WTC11 (cell line): ENCODE results near the gene CRACR2B. TPM values are rescaled to one million over a fixed set of nuclear protein-coding genes. Genes with fewer than 3 reads are reported as not detected.

Source experiments
- CBFB ChIP-seq: sonication (generic); formaldehyde crosslinking; IDR thresholded peaks from 2 replicates; pipeline ENCODE4 v1.8.1; 2022; ENCODE audit warnings: mild to moderate bottlenecking, low read depth, missing genetic modification reagents
- CREB1 ChIP-seq: sonication (generic); formaldehyde crosslinking; IDR thresholded peaks from 2 replicates; pipeline ENCODE4 v1.8.0; 2023; ENCODE audit warnings: mild to moderate bottlenecking, missing genetic modification reagents
- CREM ChIP-seq: sonication (generic); formaldehyde crosslinking; IDR thresholded peaks from 2 replicates; pipeline ENCODE4 v1.8.1; 2022; ENCODE audit warnings: mild to moderate bottlenecking, missing genetic modification reagents, moderate library complexity
- ELF4 ChIP-seq: sonication (generic); formaldehyde crosslinking; IDR thresholded peaks from 2 replicates; pipeline ENCODE4 v1.8.1; 2022; ENCODE audit warnings: low read depth, mild to moderate bottlenecking, moderate library complexity, missing genetic modification reagents
- ETV6 ChIP-seq: sonication (generic); formaldehyde crosslinking; IDR thresholded peaks from 2 replicates; pipeline ENCODE4 v1.8.1; 2022; ENCODE audit warnings: mild to moderate bottlenecking, missing genetic modification reagents
- FOXP1 ChIP-seq: sonication (generic); formaldehyde crosslinking; IDR thresholded peaks from 2 replicates; pipeline ENCODE4 v1.8.0; 2022; ENCODE audit warnings: missing genetic modification reagents, mild to moderate bottlenecking, moderate library complexity, borderline replicate concordance
- GABPB1 ChIP-seq: sonication (generic); formaldehyde crosslinking; IDR thresholded peaks from 2 replicates; pipeline ENCODE4 v1.8.1; 2023; ENCODE audit warnings: mild to moderate bottlenecking, missing genetic modification reagents
- GTF2I ChIP-seq: fragments of 250-450 bp; sonication (Bioruptor Pico); conservative IDR thresholded peaks from 2 replicates; pipeline ENCODE4 v1.4.0; 2021; ENCODE audit warnings: mild to moderate bottlenecking
- HMGA2 ChIP-seq: fragments of 250-450 bp; sonication (Bioruptor Pico); IDR thresholded peaks from 2 replicates; pipeline ENCODE4 v1.4.0; 2021; ENCODE audit warnings: mild to moderate bottlenecking, moderate library complexity
- IRF2 ChIP-seq: sonication (generic); formaldehyde crosslinking; IDR thresholded peaks from 2 replicates; pipeline ENCODE4 v1.8.0; 2022; ENCODE audit warnings: low read depth, missing genetic modification reagents, borderline replicate concordance
- NFATC4 ChIP-seq: fragments of 250-450 bp; sonication (Bioruptor Pico); IDR thresholded peaks from 2 replicates; pipeline ENCODE4 v1.9.0; 2021; ENCODE audit warnings: mild to moderate bottlenecking
- NFYB ChIP-seq: sonication (generic); formaldehyde crosslinking; conservative IDR thresholded peaks from 2 replicates; pipeline ENCODE4 v1.8.0; 2022; ENCODE audit warnings: low read depth, missing genetic modification reagents
- PRRX2 ChIP-seq: fragments of 250-450 bp; sonication (Bioruptor Pico); IDR thresholded peaks from 2 replicates; pipeline ENCODE4 v1.8.0; 2021; ENCODE audit warnings: mild to moderate bottlenecking
- SMAD3 ChIP-seq: sonication (generic); formaldehyde crosslinking; IDR thresholded peaks from 2 replicates; pipeline ENCODE4 v1.8.0; 2022; ENCODE audit warnings: missing genetic modification reagents, mild to moderate bottlenecking, borderline replicate concordance
- SOX15 ChIP-seq: fragments of 250-450 bp; sonication (Bioruptor Pico); IDR thresholded peaks from 2 replicates; pipeline ENCODE4 v1.9.0; 2021; ENCODE audit warnings: mild to moderate bottlenecking
- TCF7 ChIP-seq: sonication (generic); formaldehyde crosslinking; IDR thresholded peaks from 2 replicates; pipeline ENCODE4 v1.8.0; 2022; ENCODE audit warnings: mild to moderate bottlenecking, low read depth, missing genetic modification reagents, moderate library complexity
- TEAD1 ChIP-seq: sonication (generic); formaldehyde crosslinking; IDR thresholded peaks from 2 replicates; pipeline ENCODE4 v1.8.0; 2022; ENCODE audit warnings: mild to moderate bottlenecking, missing genetic modification reagents
- TP53 ChIP-seq: sonication (generic); formaldehyde crosslinking; IDR thresholded peaks from 2 replicates; pipeline ENCODE4 v1.8.1; 2023; ENCODE audit warnings: mild to moderate bottlenecking, missing genetic modification reagents
- ZBTB21 ChIP-seq: sonication (generic); formaldehyde crosslinking; IDR thresholded peaks from 2 replicates; pipeline ENCODE4 v1.8.1; 2023; ENCODE audit warnings: mild to moderate bottlenecking, missing genetic modification reagents, borderline replicate concordance
- ZNF219 ChIP-seq: sonication (generic); formaldehyde crosslinking; IDR thresholded peaks from 2 replicates; pipeline ENCODE4 v1.8.0; 2023; ENCODE audit warnings: missing genetic modification reagents, mild to moderate bottlenecking, borderline replicate concordance
- ZNF317 ChIP-seq: sonication (generic); formaldehyde crosslinking; IDR thresholded peaks from 2 replicates; pipeline ENCODE4 v1.8.1; 2023; ENCODE audit warnings: low read depth, mild to moderate bottlenecking, moderate library complexity, missing genetic modification reagents, borderline replicate concordance
- ZNF396 ChIP-seq: fragments of 250-450 bp; sonication (Bioruptor Pico); IDR thresholded peaks from 2 replicates; pipeline ENCODE4 v1.8.0; 2021; ENCODE audit warnings: mild to moderate bottlenecking, moderate library complexity, borderline replicate concordance
- ZNF423 ChIP-seq: fragments of 250-450 bp; sonication (Bioruptor Pico); IDR thresholded peaks from 2 replicates; pipeline ENCODE4 v2.1.2; 2022; ENCODE audit warnings: mild to moderate bottlenecking, moderate library complexity
- ZNF671 ChIP-seq: fragments of 250-450 bp; sonication (Bioruptor Pico); IDR thresholded peaks from 2 replicates; pipeline ENCODE4 v1.8.0; 2021; ENCODE audit warnings: mild to moderate bottlenecking
- total RNA-seq: library from RNA; stranded (reverse); gene quantifications from 3 replicates; pipeline ENCODE4 v1.2.3, GENCODE V29; 2021
- TF ChIP-seq, protein P1 (sequence below): sonication (generic); formaldehyde crosslinking; IDR thresholded peaks from 2 replicates; pipeline ENCODE4 v1.8.1; 2022; ENCODE audit warnings: mild to moderate bottlenecking, missing genetic modification reagents, moderate library complexity, borderline replicate concordance
- TF ChIP-seq, protein P2 (sequence below): sonication (generic); formaldehyde crosslinking; IDR thresholded peaks from 2 replicates; pipeline ENCODE4 v1.8.0; 2022; ENCODE audit warnings: mild to moderate bottlenecking, missing genetic modification reagents
- TF ChIP-seq, protein P3 (sequence below): sonication (generic); formaldehyde crosslinking; IDR thresholded peaks from 2 replicates; pipeline ENCODE4 v1.8.1; 2022; ENCODE audit warnings: missing genetic modification reagents, borderline replicate concordance
- TF ChIP-seq, protein P4 (sequence below): sonication (generic); formaldehyde crosslinking; IDR thresholded peaks from 2 replicates; pipeline ENCODE4 v1.8.1; 2023; ENCODE audit warnings: mild to moderate bottlenecking, missing genetic modification reagents
- TF ChIP-seq, protein P5 (sequence below): fragments of 200-600 bp; IDR thresholded peaks from 2 replicates; pipeline ENCODE4 v1.8.0; 2022; ENCODE audit warnings: antibody characterized with exemption
- TF ChIP-seq, protein P6 (sequence below): sonication (generic); formaldehyde crosslinking; IDR thresholded peaks from 2 replicates; pipeline ENCODE4 v1.8.1; 2023; ENCODE audit warnings: mild to moderate bottlenecking, missing genetic modification reagents
- TF ChIP-seq, protein P7 (sequence below): sonication (generic); formaldehyde crosslinking; IDR thresholded peaks from 2 replicates; pipeline ENCODE4 v1.8.0; 2023; ENCODE audit warnings: missing genetic modification reagents

The CRACR2B gene
- total RNA-seq, 1 experiment from 2014 or later = 46.5 TPM

DNA sequence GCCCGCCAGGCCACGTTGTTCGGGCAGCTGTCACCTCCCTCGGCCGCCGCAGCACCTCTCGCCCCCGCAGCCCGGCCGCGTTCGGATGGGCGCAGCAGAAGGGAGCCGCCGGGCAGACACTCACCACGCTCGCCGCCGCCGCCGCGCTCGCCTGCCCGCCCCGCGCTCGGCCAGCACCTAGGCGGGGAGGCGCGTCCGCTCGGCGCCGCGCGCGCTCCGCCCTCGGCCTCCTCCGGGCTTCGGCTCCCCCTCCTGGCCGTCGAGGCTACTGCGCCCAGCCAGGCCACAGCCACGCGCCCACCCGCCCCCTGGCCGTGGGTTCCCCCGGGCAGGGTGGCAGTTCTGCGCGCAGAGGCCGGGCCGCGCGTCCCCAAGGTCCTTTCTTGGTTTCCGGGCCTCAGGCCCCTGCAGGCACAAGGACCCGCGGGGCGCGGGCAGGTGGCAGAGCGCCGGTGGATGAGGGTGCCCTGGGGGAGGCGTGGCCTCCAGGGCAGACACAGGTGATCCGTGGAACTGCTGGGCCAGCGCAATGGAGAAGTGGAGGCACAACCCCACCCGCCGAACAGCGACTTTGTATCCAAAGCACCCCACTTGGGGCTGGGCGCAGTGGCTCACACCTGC is 29.5 kb upstream of the CRACR2B start, which contains the start of gene SLC25A22 (continued):
- TF ChIP-seq ZNF423 (CRISPR knock-in tag) (no peak), GTF2I (CRISPR knock-in tag) (no peak), TP53 (CRISPR knock-in tag) (peak; percentile 81; the same call in 1 of the 2 replicates), ELF4 (CRISPR knock-in tag) (no peak), ZNF671 (CRISPR knock-in tag) (0 out of 2 replicates have a peak, but pooled peaks have one; percentile 6), SOX15 (no peak), GABPB1 (CRISPR knock-in tag) (no peak), ZNF396 (no peak), HMGA2 (CRISPR knock-in tag) (no peak), SMAD3 (CRISPR knock-in tag) (no peak), CBFB (CRISPR knock-in tag) (0 out of 2 replicates have a peak, but pooled peaks have one; percentile 46), ZNF219 (CRISPR knock-in tag) (no peak), TCF7 (peak; percentile 68; the same call in 1 of the 2 replicates), NFATC4 (CRISPR knock-in tag) (no peak), TEAD1 (CRISPR knock-in tag) (no peak), FOXP1 (CRISPR knock-in tag) (peak; percentile 71; the same call in 1 of the 2 replicates), ZBTB21 (CRISPR knock-in tag) (no peak), NFYB (CRISPR knock-in tag) (no peak), CREB1 (CRISPR knock-in tag) (no peak), CREM (CRISPR knock-in tag) (no peak), ETV6 (CRISPR knock-in tag) (peak; percentile 8; the same call in 1 of the 2 replicates), ZNF317 (CRISPR knock-in tag) (0 out of 2 replicates have a peak, but pooled peaks have one; percentile 7), PRRX2 (no peak), IRF2 (CRISPR knock-in tag) (no peak)
- TF ChIP-seq, protein P1, sequence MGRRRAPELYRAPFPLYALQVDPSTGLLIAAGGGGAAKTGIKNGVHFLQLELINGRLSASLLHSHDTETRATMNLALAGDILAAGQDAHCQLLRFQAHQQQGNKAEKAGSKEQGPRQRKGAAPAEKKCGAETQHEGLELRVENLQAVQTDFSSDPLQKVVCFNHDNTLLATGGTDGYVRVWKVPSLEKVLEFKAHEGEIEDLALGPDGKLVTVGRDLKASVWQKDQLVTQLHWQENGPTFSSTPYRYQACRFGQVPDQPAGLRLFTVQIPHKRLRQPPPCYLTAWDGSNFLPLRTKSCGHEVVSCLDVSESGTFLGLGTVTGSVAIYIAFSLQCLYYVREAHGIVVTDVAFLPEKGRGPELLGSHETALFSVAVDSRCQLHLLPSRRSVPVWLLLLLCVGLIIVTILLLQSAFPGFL (CRISPR knock-in tag) = no peak
- TF ChIP-seq, protein P2, sequence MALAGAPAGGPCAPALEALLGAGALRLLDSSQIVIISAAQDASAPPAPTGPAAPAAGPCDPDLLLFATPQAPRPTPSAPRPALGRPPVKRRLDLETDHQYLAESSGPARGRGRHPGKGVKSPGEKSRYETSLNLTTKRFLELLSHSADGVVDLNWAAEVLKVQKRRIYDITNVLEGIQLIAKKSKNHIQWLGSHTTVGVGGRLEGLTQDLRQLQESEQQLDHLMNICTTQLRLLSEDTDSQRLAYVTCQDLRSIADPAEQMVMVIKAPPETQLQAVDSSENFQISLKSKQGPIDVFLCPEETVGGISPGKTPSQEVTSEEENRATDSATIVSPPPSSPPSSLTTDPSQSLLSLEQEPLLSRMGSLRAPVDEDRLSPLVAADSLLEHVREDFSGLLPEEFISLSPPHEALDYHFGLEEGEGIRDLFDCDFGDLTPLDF (CRISPR knock-in tag) = no peak
- TF ChIP-seq, protein P3, sequence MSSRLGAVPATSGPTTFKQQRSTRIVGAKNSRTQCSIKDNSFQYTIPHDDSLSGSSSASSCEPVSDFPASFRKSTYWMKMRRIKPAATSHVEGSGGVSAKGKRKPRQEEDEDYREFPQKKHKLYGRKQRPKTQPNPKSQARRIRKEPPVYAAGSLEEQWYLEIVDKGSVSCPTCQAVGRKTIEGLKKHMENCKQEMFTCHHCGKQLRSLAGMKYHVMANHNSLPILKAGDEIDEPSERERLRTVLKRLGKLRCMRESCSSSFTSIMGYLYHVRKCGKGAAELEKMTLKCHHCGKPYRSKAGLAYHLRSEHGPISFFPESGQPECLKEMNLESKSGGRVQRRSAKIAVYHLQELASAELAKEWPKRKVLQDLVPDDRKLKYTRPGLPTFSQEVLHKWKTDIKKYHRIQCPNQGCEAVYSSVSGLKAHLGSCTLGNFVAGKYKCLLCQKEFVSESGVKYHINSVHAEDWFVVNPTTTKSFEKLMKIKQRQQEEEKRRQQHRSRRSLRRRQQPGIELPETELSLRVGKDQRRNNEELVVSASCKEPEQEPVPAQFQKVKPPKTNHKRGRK (CRISPR knock-in tag) = no peak
- TF ChIP-seq, protein P4, sequence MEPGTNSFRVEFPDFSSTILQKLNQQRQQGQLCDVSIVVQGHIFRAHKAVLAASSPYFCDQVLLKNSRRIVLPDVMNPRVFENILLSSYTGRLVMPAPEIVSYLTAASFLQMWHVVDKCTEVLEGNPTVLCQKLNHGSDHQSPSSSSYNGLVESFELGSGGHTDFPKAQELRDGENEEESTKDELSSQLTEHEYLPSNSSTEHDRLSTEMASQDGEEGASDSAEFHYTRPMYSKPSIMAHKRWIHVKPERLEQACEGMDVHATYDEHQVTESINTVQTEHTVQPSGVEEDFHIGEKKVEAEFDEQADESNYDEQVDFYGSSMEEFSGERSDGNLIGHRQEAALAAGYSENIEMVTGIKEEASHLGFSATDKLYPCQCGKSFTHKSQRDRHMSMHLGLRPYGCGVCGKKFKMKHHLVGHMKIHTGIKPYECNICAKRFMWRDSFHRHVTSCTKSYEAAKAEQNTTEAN (CRISPR knock-in tag) = no peak
- TF ChIP-seq, protein P5, sequence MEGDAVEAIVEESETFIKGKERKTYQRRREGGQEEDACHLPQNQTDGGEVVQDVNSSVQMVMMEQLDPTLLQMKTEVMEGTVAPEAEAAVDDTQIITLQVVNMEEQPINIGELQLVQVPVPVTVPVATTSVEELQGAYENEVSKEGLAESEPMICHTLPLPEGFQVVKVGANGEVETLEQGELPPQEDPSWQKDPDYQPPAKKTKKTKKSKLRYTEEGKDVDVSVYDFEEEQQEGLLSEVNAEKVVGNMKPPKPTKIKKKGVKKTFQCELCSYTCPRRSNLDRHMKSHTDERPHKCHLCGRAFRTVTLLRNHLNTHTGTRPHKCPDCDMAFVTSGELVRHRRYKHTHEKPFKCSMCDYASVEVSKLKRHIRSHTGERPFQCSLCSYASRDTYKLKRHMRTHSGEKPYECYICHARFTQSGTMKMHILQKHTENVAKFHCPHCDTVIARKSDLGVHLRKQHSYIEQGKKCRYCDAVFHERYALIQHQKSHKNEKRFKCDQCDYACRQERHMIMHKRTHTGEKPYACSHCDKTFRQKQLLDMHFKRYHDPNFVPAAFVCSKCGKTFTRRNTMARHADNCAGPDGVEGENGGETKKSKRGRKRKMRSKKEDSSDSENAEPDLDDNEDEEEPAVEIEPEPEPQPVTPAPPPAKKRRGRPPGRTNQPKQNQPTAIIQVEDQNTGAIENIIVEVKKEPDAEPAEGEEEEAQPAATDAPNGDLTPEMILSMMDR = peak; percentile 88
- TF ChIP-seq, protein P6, sequence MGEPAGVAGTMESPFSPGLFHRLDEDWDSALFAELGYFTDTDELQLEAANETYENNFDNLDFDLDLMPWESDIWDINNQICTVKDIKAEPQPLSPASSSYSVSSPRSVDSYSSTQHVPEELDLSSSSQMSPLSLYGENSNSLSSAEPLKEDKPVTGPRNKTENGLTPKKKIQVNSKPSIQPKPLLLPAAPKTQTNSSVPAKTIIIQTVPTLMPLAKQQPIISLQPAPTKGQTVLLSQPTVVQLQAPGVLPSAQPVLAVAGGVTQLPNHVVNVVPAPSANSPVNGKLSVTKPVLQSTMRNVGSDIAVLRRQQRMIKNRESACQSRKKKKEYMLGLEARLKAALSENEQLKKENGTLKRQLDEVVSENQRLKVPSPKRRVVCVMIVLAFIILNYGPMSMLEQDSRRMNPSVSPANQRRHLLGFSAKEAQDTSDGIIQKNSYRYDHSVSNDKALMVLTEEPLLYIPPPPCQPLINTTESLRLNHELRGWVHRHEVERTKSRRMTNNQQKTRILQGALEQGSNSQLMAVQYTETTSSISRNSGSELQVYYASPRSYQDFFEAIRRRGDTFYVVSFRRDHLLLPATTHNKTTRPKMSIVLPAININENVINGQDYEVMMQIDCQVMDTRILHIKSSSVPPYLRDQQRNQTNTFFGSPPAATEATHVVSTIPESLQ (CRISPR knock-in tag) = no peak
- TF ChIP-seq, protein P7, sequence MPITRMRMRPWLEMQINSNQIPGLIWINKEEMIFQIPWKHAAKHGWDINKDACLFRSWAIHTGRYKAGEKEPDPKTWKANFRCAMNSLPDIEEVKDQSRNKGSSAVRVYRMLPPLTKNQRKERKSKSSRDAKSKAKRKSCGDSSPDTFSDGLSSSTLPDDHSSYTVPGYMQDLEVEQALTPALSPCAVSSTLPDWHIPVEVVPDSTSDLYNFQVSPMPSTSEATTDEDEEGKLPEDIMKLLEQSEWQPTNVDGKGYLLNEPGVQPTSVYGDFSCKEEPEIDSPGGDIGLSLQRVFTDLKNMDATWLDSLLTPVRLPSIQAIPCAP (CRISPR knock-in tag) = no peak
